Endodermal cell (in vitro differentiated cells): ENCODE results near the gene OR13C9. TPM values are rescaled to one million over a fixed set of nuclear protein-coding genes. Genes with fewer than 3 reads are reported as not detected.

Experiments
- DNase-seq: peaks from one replicate; pipeline ENCODE4 v3.0.0-alpha.2; 2017
- H3K27ac ChIP-seq: 2 replicates; pipeline ENCODE4 v1.5.1; 2013; ENCODE audit warnings: mild to moderate bottlenecking, low read depth, low read length, moderate library complexity
- H3K27me3 ChIP-seq: 2 replicates; pipeline ENCODE4 v1.6.1; 2013; ENCODE audit warnings: mild to moderate bottlenecking, low read length, moderate library complexity; ENCODE audit not compliant: insufficient read depth, control insufficient read depth, poor library complexity, severe bottlenecking
- H3K36me3 ChIP-seq: 2 replicates; pipeline ENCODE4 v1.7.0; 2013; ENCODE audit warnings: mild to moderate bottlenecking, low read length, moderate library complexity; ENCODE audit not compliant: control insufficient read depth, insufficient read depth
- H3K4me1 ChIP-seq: one replicate; pipeline ENCODE4 v1.7.0; 2013; ENCODE audit warnings: low read length; ENCODE audit not compliant: control insufficient read depth, insufficient read depth
- H3K4me3 ChIP-seq: 2 replicates; pipeline ENCODE4 v1.5.1; 2013; ENCODE audit warnings: mild to moderate bottlenecking, low read length, moderate library complexity
- H3K9ac ChIP-seq: 2 replicates; pipeline ENCODE4 v1.6.1; 2013; ENCODE audit warnings: mild to moderate bottlenecking, low read length, moderate library complexity; ENCODE audit not compliant: poor library complexity, severe bottlenecking; ENCODE audit errors: extremely low read depth
- H3K9me3 ChIP-seq: 2 replicates; pipeline ENCODE4 v1.6.1; 2013; ENCODE audit warnings: mild to moderate bottlenecking, low read length, moderate library complexity; ENCODE audit not compliant: control insufficient read depth
- H3K27ac Mint-ChIP-seq: 2 replicates; pipeline ENCODE4 v1.8.0; 2020; ENCODE audit warnings: mixed read lengths
- H3K27me3 Mint-ChIP-seq: 2 replicates; pipeline ENCODE4 v1.8.0; 2021; ENCODE audit warnings: mild to moderate bottlenecking, mixed read lengths; ENCODE audit not compliant: insufficient read depth
- H3K36me3 Mint-ChIP-seq: 2 replicates; pipeline ENCODE4 v1.8.0; 2020; ENCODE audit warnings: low read depth, mixed read lengths
- H3K4me1 Mint-ChIP-seq: 2 replicates; pipeline ENCODE4 v1.8.0; 2020; ENCODE audit warnings: mixed read lengths
- H3K4me3 Mint-ChIP-seq: 2 replicates; pipeline ENCODE4 v1.8.0; 2020; ENCODE audit warnings: mild to moderate bottlenecking, moderate library complexity, mixed read lengths
- H3K9me3 Mint-ChIP-seq: 2 replicates; pipeline ENCODE4 v1.8.0; 2020; ENCODE audit warnings: mild to moderate bottlenecking, mixed read lengths
- WGBS, 2 experiments: methylation state at CpG; one replicate each; pipeline versions ENCODE4 v1.1.5 to v1.1.7; 2013; ENCODE audit warnings: missing lambda C conversion rate in 2 of 2, mixed read lengths in 1 of 2; ENCODE audit not compliant: insufficient coverage in 1 of 2, insufficient read length in 1 of 2; 5-methylcytosine and 5-hydroxymethylcytosine counted together
- total RNA-seq, 2 donors: library from RNA; stranded (reverse); fragmentation: NEBNext Ultra II Directional in 1 of 2; extraction: Animal tissue kit (Norgen Biotek cat#: 25700) in 1 of 2; gene quantifications; 2 replicates in 1 of 2; 3 replicates in 1 of 2; pipeline ENCODE4 v1.2.1, GENCODE V29; 2021
- TF ChIP-seq, protein P1 (sequence below): fragments of 200-600 bp; sonication (generic); conservative IDR thresholded peaks from 2 replicates; pipeline ENCODE4 v1.5.0; 2021; ENCODE audit warnings: antibody characterized with exemption, mild to moderate bottlenecking

The OR13C9 gene
- total RNA-seq, 2 donors from 2014 or later = not detected

DNA sequence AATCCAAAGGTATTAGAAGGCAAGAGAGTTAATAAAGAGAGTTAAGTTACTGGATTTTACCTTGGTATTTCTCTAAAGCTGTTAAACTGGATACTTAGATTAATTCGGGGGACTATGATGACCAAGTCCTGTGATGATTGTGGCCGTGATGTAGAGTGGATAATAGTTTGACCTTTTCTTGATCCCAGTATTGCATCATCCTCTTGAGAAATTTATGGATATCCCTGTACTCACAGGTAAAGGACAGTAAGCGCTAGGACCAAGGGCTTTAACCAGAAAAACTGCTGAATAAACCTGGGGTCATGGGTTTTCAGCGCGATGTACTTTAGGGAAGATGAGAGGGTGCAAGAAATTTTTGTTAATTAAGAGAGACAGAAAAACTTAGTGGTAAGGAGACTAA lies 40.7 kb downstream of the OR13C9 start:
- Mint-ChIP-seq H3K9me3 (no peaks in the 10 kb centered on the region), H3K4me3 (no peak overlapping the region), H3K36me3 (no peaks in the 10 kb centered on the region), H3K27me3 (no peaks in the 10 kb centered on the region), H3K27ac (no peak overlapping the region), H3K4me1 (no peaks in the 10 kb centered on the region)
- H3K9ac ChIP-seq = no peak overlapping the region
- H3K27ac ChIP-seq = no peak overlapping the region
- DNase-seq = no peak
- no peak overlapping the region for H3K4me3 ChIP-seq
- H3K27me3 ChIP-seq = no peaks in the 10 kb centered on the region
- no peaks in the 10 kb centered on the region for H3K36me3 ChIP-seq
- no peaks in the 10 kb centered on the region for H3K9me3 ChIP-seq
- TF ChIP-seq, protein P1, sequence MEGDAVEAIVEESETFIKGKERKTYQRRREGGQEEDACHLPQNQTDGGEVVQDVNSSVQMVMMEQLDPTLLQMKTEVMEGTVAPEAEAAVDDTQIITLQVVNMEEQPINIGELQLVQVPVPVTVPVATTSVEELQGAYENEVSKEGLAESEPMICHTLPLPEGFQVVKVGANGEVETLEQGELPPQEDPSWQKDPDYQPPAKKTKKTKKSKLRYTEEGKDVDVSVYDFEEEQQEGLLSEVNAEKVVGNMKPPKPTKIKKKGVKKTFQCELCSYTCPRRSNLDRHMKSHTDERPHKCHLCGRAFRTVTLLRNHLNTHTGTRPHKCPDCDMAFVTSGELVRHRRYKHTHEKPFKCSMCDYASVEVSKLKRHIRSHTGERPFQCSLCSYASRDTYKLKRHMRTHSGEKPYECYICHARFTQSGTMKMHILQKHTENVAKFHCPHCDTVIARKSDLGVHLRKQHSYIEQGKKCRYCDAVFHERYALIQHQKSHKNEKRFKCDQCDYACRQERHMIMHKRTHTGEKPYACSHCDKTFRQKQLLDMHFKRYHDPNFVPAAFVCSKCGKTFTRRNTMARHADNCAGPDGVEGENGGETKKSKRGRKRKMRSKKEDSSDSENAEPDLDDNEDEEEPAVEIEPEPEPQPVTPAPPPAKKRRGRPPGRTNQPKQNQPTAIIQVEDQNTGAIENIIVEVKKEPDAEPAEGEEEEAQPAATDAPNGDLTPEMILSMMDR = no peak
- 90 to 93% methylated on average over 4 to 5 of the region's 5 CpGs for WGBS, 2 experiments
- no peaks in the 10 kb centered on the region for H3K4me1 ChIP-seq

DNA sequence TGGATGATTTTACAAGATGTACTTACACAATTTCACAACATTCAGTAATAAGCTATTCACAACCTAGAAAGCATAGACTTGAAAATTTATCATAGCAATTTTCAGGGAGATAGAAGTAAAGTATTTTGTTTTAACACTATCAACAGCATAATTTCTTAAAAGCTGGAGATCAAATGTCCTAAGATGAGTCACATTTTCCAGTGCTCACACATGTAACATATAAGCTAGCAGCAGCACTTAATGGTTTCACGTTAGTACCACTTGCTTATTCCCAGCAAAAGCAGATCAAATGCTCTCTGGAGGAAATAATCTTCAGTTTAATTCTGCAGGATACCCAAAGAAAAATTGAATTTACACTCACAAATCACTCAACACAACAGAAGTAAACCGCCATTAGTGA lies 42.5 kb downstream of the OR13C9 start:
- no peaks in the 10 kb centered on the region for H3K36me3 Mint-ChIP-seq
- TF ChIP-seq, protein P1 = no peak
- 88 to 100% methylated on average over 1 to 2 of the region's 2 CpGs for WGBS, 2 experiments
- H3K4me1 Mint-ChIP-seq = no peaks in the 10 kb centered on the region
- H3K27ac ChIP-seq = no peak overlapping the region
- no peak overlapping the region for H3K27ac Mint-ChIP-seq
- no peaks in the 10 kb centered on the region for H3K36me3 ChIP-seq
- H3K9me3 ChIP-seq = peaks cover 5% of the 10 kb centered on the region
- no peak for DNase-seq
- H3K9ac ChIP-seq = no peak overlapping the region
- H3K4me1 ChIP-seq = no peaks in the 10 kb centered on the region
- no peaks in the 10 kb centered on the region for H3K27me3 ChIP-seq
- H3K9me3 Mint-ChIP-seq = peaks cover 5% of the 10 kb centered on the region
- H3K27me3 Mint-ChIP-seq = no peaks in the 10 kb centered on the region
- H3K4me3 ChIP-seq = no peak overlapping the region
- no peak overlapping the region for H3K4me3 Mint-ChIP-seq

DNA sequence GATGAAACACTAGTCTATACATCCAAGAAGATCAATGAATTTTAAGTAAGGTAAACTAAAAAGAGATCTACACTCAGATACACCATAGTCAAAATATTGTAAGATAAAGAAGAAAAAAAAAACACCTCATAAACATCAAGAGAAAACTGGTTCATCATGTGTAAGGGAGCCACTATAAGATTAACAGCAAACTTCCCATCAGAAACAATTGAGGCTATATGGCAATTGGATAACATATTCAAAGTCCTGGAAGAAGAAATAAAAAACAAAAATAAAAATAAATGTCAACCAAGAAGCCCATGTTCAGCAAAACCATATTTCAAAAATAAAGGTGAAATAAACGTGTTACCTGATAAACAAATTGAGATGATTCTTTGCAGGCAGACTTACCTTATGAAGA lies 45.4 kb downstream of the OR13C9 start:
- H3K4me1 ChIP-seq = no peaks in the 10 kb centered on the region
- Mint-ChIP-seq H3K36me3 (no peaks in the 10 kb centered on the region), H3K4me3 (no peak overlapping the region), H3K27ac (no peak overlapping the region), H3K4me1 (no peaks in the 10 kb centered on the region), H3K27me3 (no peaks in the 10 kb centered on the region), H3K9me3 (peaks cover 5% of the 10 kb centered on the region)
- DNase-seq = no peak
- 86% methylated on average over 1 of the region's 1 CpG; no CpG with 5 or more reads in 1 of the 2 experiments for WGBS, 2 experiments
- H3K4me3 ChIP-seq = no peak overlapping the region
- H3K36me3 ChIP-seq = no peaks in the 10 kb centered on the region
- TF ChIP-seq, protein P1 = no peak
- no peak overlapping the region for H3K9ac ChIP-seq
- H3K27ac ChIP-seq = no peak overlapping the region
- no peaks in the 10 kb centered on the region for H3K27me3 ChIP-seq
- H3K9me3 ChIP-seq = peaks cover 5% of the 10 kb centered on the region
